Loucy (cell line): ENCODE measurements around the gene PLCB3.
"Not testable (repeated sequence)": the region's sequence is repeated elsewhere in the genome, so short reads cannot be mapped to it uniquely, and the experiment has no call there.

Source experiments
- H2AFZ ChIP-seq: fragments of 200-600 bp; sonication (generic); 2 replicates; pipeline ENCODE4 v1.6.0; 2016; ENCODE audit warnings: antibody characterized with exemption, mild to moderate bottlenecking, low read length, moderate library complexity
- H3F3A ChIP-seq: fragments of 200-600 bp; 2 replicates; pipeline ENCODE4 v1.6.0; 2016; ENCODE audit warnings: antibody characterized with exemption, low read depth, mild to moderate bottlenecking
- H3K27me3 ChIP-seq: fragments of 200-600 bp; sonication (generic); 2 replicates; pipeline ENCODE4 v1.6.1; 2014; ENCODE audit warnings: low read length, mild to moderate bottlenecking; ENCODE audit not compliant: insufficient read depth, poor library complexity, severe bottlenecking
- H3K36me3 ChIP-seq: fragments of 200-600 bp; sonication (generic); 2 replicates; pipeline ENCODE4 v1.6.1; 2016; ENCODE audit warnings: low read length; ENCODE audit not compliant: insufficient read depth
- H3K4me1 ChIP-seq: fragments of 200-600 bp; sonication (generic); 2 replicates; pipeline ENCODE4 v1.5.1; 2014; ENCODE audit warnings: low read length, mild to moderate bottlenecking; ENCODE audit not compliant: insufficient read depth, poor library complexity, severe bottlenecking
- H3K4me2 ChIP-seq: fragments of 200-600 bp; sonication (generic); 2 replicates; pipeline ENCODE4 v1.6.0; 2014; ENCODE audit warnings: antibody characterized with exemption, low read length, low read depth, mild to moderate bottlenecking; ENCODE audit not compliant: poor library complexity, severe bottlenecking
- H3K4me3 ChIP-seq: fragments of 200-600 bp; sonication (generic); 2 replicates; pipeline ENCODE4 v1.5.1; 2014; ENCODE audit warnings: low read length, mild to moderate bottlenecking, mixed read lengths; ENCODE audit not compliant: poor library complexity, severe bottlenecking
- H3K79me2 ChIP-seq: fragments of 200-600 bp; sonication (generic); 2 replicates; pipeline ENCODE4 v1.6.1; 2014; ENCODE audit warnings: low read length; ENCODE audit not compliant: insufficient read depth
- H3K9ac ChIP-seq: fragments of 200-600 bp; sonication (generic); 2 replicates; pipeline ENCODE4 v1.6.0; 2014; ENCODE audit warnings: mild to moderate bottlenecking, low read depth, low read length, moderate library complexity; ENCODE audit not compliant: poor library complexity, severe bottlenecking
- H3K9me2 ChIP-seq: fragments of 200-600 bp; sonication (generic); replicated peaks from 2 replicates; pipeline ENCODE4 v1.6.1; 2016; ENCODE audit warnings: low read depth, low read length, mixed read lengths
- H3K9me3 ChIP-seq: fragments of 200-600 bp; sonication (generic); 2 replicates; pipeline ENCODE4 v1.6.1; 2014; ENCODE audit warnings: mild to moderate bottlenecking, antibody characterized with exemption, low read length, low read depth; ENCODE audit not compliant: insufficient read depth
- H4K20me1 ChIP-seq: fragments of 200-600 bp; sonication (generic); 2 replicates; pipeline ENCODE4 v1.6.0; 2014; ENCODE audit warnings: antibody characterized with exemption, low read length, mild to moderate bottlenecking; ENCODE audit not compliant: insufficient read depth, poor library complexity, severe bottlenecking
- CTCF ChIP-seq: fragments of 200-600 bp; sonication (generic); conservative IDR thresholded peaks from 2 replicates; pipeline ENCODE4 v1.5.1; 2014; ENCODE audit warnings: mild to moderate bottlenecking, antibody characterized with exemption, low read length
- EZH2phosphoT487 ChIP-seq: fragments of 200-600 bp; IDR thresholded peaks from 2 replicates; pipeline ENCODE4 v1.6.1; 2018; ENCODE audit warnings: antibody characterized with exemption, mild to moderate bottlenecking, moderate library complexity, borderline replicate concordance

The PLCB3 gene

GRCh38 chr11:64313491-64314145 lies 62.3 kb downstream of the PLCB3 start:
- H3K4me1 ChIP-seq: peaks cover 3% of the 10 kb centered on the region
- no peak overlapping the region for H2AFZ ChIP-seq
- TF ChIP-seq EZH2phosphoT487: no peak
- no peak for TF ChIP-seq CTCF
- peaks cover 12% of the 10 kb centered on the region for H4K20me1 ChIP-seq
- H3K4me3 ChIP-seq: no peak overlapping the region
- no peaks in the 10 kb centered on the region for H3K9me2 ChIP-seq
- H3K27me3 ChIP-seq: no peaks in the 10 kb centered on the region
- peaks cover 7% of the 10 kb centered on the region; the same call in 1 of the 2 replicates for H3K36me3 ChIP-seq
- no peaks in the 10 kb centered on the region for H3K9me3 ChIP-seq
- no peak overlapping the region for H3K4me2 ChIP-seq
- H3F3A ChIP-seq: peaks cover 7% of the 10 kb centered on the region; the same call in 1 of the 2 replicates
- H3K79me2 ChIP-seq: peaks cover 39% of the 10 kb centered on the region; the same call in 1 of the 2 replicates
- no peak overlapping the region for H3K9ac ChIP-seq

GRCh38 chr11:64314146-64314804 lies 62.9 kb downstream of the PLCB3 start:
- H3K9ac ChIP-seq: no peak overlapping the region
- H3K4me2 ChIP-seq: no peak overlapping the region
- H2AFZ ChIP-seq: no peak overlapping the region
- no peaks in the 10 kb centered on the region for H3K9me3 ChIP-seq
- peaks cover 45% of the 10 kb centered on the region for H3K79me2 ChIP-seq
- no peaks in the 10 kb centered on the region for H3K9me2 ChIP-seq
- TF ChIP-seq EZH2phosphoT487 (no peak), CTCF (peak; percentile 29; the same call in 1 of the 2 replicates)
- H3F3A ChIP-seq: peaks cover 7% of the 10 kb centered on the region; the same call in 1 of the 2 replicates
- H4K20me1 ChIP-seq: peaks cover 12% of the 10 kb centered on the region
- H3K27me3 ChIP-seq: no peaks in the 10 kb centered on the region
- peaks cover 8% of the 10 kb centered on the region for H3K4me1 ChIP-seq
- H3K4me3 ChIP-seq: no peak overlapping the region
- peaks cover 7% of the 10 kb centered on the region; the same call in 1 of the 2 replicates for H3K36me3 ChIP-seq

GRCh38 chr11:64314805-64315561 lies 63.7 kb downstream of the PLCB3 start:
- no peaks in the 10 kb centered on the region for H3K27me3 ChIP-seq
- H3K4me3 ChIP-seq: no peak overlapping the region
- peaks cover 52% of the 10 kb centered on the region for H3K79me2 ChIP-seq
- H3K9ac ChIP-seq: no peak overlapping the region
- TF ChIP-seq EZH2phosphoT487: no peak
- TF ChIP-seq CTCF: no peak
- no peaks in the 10 kb centered on the region for H3K9me2 ChIP-seq
- peaks cover 7% of the 10 kb centered on the region; the same call in 1 of the 2 replicates for H3K36me3 ChIP-seq
- H3F3A ChIP-seq: peaks cover 7% of the 10 kb centered on the region; the same call in 1 of the 2 replicates
- peaks cover 12% of the 10 kb centered on the region for H4K20me1 ChIP-seq
- H2AFZ ChIP-seq: no peak overlapping the region
- H3K9me3 ChIP-seq: no peaks in the 10 kb centered on the region
- peaks cover 12% of the 10 kb centered on the region for H3K4me1 ChIP-seq
- H3K4me2 ChIP-seq: no peak overlapping the region

GRCh38 chr11:64315667-64316526 lies 64.6 kb downstream of the PLCB3 start:
- not testable (repeated sequence) for H3K36me3 ChIP-seq, H3F3A ChIP-seq, H3K27me3 ChIP-seq, H3K9me3 ChIP-seq, H3K9me2 ChIP-seq, H2AFZ ChIP-seq
- Histone ChIP-seq H3K4me2 (peak overlapping the region; percentile 57), H3K4me3 (peak overlapping the region; percentile 72), H3K79me2 (peaks cover 53% of the 10 kb centered on the region), H3K9ac (peak overlapping the region; percentile 77), H4K20me1 (peaks cover 11% of the 10 kb centered on the region), H3K4me1 (peaks cover 17% of the 10 kb centered on the region)
